Endothelial cell (in vitro differentiated cells): ENCODE results near the gene CLUH. TPM values are rescaled to one million over a fixed set of nuclear protein-coding genes. Genes with fewer than 3 reads are reported as not detected.

Source experiments
- DNase-seq: peaks from one replicate; pipeline ENCODE4 v3.0.0; 2021; ENCODE audit warnings: low spot score
- H3K27ac Mint-ChIP-seq: one replicate; pipeline ENCODE4 v1.8.0; 2021; ENCODE audit warnings: mixed read lengths, inconsistent platforms; ENCODE audit not compliant: unreplicated experiment
- H3K27me3 Mint-ChIP-seq: one replicate; pipeline ENCODE4 v1.8.0; 2021; ENCODE audit warnings: mild to moderate bottlenecking, moderate library complexity, mixed read lengths, inconsistent platforms; ENCODE audit not compliant: unreplicated experiment
- H3K36me3 Mint-ChIP-seq: one replicate; pipeline ENCODE4 v1.8.0; 2021; ENCODE audit warnings: mild to moderate bottlenecking, low read depth, mixed read lengths, inconsistent platforms; ENCODE audit not compliant: unreplicated experiment
- H3K4me1 Mint-ChIP-seq: one replicate; pipeline ENCODE4 v1.8.0; 2021; ENCODE audit warnings: mild to moderate bottlenecking, mixed read lengths, inconsistent platforms; ENCODE audit not compliant: unreplicated experiment
- H3K4me3 Mint-ChIP-seq: one replicate; pipeline ENCODE4 v1.8.0; 2021; ENCODE audit warnings: mild to moderate bottlenecking, mixed read lengths, inconsistent platforms; ENCODE audit not compliant: unreplicated experiment
- H3K9me3 Mint-ChIP-seq: one replicate; pipeline ENCODE4 v1.8.0; 2021; ENCODE audit warnings: mixed read lengths, inconsistent platforms; ENCODE audit not compliant: unreplicated experiment
- long read RNA-seq: library from polyadenylated mRNA; unstranded; transcript quantifications from one replicate; pipeline ENCODE4 v2.0.0, GENCODE V29; 2020; ENCODE audit not compliant: unreplicated experiment
- total RNA-seq: library from RNA; stranded (reverse); fragmentation: NEBNext Ultra II Directional; extraction: Animal tissue kit (Norgen Biotek cat#: 25700); gene quantifications from one replicate; pipeline ENCODE4 v1.2.1, GENCODE V29; 2021; ENCODE audit not compliant: unreplicated experiment
- TF ChIP-seq, protein P1 (sequence below): fragments of 200-600 bp; sonication (generic); IDR thresholded peaks from one replicate; pipeline ENCODE4 v1.5.0; 2021; ENCODE audit warnings: antibody characterized with exemption; ENCODE audit not compliant: unreplicated experiment

The CLUH gene, protein sequence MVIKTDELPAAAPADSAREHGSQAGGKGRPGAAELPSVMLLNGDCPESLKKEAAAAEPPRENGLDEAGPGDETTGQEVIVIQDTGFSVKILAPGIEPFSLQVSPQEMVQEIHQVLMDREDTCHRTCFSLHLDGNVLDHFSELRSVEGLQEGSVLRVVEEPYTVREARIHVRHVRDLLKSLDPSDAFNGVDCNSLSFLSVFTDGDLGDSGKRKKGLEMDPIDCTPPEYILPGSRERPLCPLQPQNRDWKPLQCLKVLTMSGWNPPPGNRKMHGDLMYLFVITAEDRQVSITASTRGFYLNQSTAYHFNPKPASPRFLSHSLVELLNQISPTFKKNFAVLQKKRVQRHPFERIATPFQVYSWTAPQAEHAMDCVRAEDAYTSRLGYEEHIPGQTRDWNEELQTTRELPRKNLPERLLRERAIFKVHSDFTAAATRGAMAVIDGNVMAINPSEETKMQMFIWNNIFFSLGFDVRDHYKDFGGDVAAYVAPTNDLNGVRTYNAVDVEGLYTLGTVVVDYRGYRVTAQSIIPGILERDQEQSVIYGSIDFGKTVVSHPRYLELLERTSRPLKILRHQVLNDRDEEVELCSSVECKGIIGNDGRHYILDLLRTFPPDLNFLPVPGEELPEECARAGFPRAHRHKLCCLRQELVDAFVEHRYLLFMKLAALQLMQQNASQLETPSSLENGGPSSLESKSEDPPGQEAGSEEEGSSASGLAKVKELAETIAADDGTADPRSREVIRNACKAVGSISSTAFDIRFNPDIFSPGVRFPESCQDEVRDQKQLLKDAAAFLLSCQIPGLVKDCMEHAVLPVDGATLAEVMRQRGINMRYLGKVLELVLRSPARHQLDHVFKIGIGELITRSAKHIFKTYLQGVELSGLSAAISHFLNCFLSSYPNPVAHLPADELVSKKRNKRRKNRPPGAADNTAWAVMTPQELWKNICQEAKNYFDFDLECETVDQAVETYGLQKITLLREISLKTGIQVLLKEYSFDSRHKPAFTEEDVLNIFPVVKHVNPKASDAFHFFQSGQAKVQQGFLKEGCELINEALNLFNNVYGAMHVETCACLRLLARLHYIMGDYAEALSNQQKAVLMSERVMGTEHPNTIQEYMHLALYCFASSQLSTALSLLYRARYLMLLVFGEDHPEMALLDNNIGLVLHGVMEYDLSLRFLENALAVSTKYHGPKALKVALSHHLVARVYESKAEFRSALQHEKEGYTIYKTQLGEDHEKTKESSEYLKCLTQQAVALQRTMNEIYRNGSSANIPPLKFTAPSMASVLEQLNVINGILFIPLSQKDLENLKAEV (N-terminal part only)
- total RNA-seq = 45.9 TPM
- long read RNA-seq, partial matches to known transcripts = 2 of 4 reads
- long read RNA-seq, other reads (novel, unspliced or antisense) = 2 of 4 reads

DNA sequence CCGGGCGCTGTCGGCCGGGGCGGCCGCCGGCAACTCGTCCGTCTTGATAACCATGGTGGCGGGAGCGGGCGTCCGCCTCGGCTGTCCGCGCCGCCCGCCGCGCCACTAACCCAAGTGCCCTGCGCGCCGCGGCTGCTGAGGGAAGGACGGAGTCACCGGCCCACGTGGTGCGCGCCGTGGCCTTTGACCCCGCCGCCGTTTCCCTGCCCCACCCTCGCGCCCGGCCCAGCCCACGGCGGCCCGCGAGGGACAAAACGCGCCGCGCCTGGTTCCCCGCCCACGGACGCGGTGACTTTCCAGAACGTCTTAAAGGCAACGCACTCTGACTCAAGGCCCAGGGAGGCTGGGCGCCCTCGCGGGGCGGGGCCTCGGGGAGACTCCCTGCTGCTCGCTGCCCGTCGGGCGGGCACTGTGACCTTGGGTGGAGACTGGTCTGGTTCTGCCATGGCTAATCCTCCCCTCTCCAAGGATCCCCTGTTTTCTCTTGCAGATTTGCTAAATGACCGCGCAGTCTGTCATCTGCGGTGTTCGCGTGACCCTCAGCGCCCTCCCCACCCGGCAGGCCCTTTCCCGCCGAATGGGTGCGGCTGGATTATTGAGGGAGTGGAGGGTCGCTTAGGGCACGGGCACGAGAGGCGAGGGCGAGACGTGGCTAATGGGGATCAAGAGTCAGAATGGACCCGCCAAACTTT is at the start of gene CLUH:
Gene CLUH, minus strand, starts transcription at position 157 of the 692 bp plus-strand sequence. Its CDS starts 103 bp downstream, at position 54.
- H3K36me3 Mint-ChIP-seq = no peaks in the 10 kb centered on the region
- peak; percentile 92 for DNase-seq
- peak within 1 kb of the TSS; percentile 91 for H3K4me3 Mint-ChIP-seq
- TF ChIP-seq, protein P1, sequence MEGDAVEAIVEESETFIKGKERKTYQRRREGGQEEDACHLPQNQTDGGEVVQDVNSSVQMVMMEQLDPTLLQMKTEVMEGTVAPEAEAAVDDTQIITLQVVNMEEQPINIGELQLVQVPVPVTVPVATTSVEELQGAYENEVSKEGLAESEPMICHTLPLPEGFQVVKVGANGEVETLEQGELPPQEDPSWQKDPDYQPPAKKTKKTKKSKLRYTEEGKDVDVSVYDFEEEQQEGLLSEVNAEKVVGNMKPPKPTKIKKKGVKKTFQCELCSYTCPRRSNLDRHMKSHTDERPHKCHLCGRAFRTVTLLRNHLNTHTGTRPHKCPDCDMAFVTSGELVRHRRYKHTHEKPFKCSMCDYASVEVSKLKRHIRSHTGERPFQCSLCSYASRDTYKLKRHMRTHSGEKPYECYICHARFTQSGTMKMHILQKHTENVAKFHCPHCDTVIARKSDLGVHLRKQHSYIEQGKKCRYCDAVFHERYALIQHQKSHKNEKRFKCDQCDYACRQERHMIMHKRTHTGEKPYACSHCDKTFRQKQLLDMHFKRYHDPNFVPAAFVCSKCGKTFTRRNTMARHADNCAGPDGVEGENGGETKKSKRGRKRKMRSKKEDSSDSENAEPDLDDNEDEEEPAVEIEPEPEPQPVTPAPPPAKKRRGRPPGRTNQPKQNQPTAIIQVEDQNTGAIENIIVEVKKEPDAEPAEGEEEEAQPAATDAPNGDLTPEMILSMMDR = no peak
- peaks cover 19% of the 10 kb centered on the region for H3K4me1 Mint-ChIP-seq
- no peaks in the 10 kb centered on the region for H3K9me3 Mint-ChIP-seq
- H3K27ac Mint-ChIP-seq = peak within 1 kb of the TSS; percentile 30
- peaks cover 12% of the 10 kb centered on the region for H3K27me3 Mint-ChIP-seq

DNA sequence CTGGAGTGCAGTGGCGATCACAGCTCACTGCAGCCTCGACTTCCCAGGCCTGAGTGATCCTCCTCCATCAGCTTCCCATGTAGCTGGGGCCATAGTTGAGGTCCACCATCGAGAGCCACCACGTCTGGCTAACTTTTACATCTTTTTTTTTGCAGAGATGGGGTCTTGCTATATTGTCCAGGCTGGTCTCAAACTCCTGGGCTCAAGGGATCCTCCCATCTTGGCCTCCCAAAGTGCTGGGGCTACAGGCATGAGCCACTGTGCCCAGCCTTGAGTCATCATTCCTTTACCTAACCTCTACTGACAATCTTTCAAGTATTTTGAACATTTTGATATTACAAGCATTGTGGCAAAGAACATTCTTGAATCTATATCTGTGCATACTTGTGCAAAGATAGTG is 47.3 kb upstream of the CLUH start:
- H3K36me3 Mint-ChIP-seq = no peaks in the 10 kb centered on the region
- H3K9me3 Mint-ChIP-seq = no peaks in the 10 kb centered on the region
- no peak overlapping the region for H3K27ac Mint-ChIP-seq
- peaks cover 3% of the 10 kb centered on the region for H3K4me1 Mint-ChIP-seq
- no peak overlapping the region for H3K4me3 Mint-ChIP-seq
- no peaks in the 10 kb centered on the region for H3K27me3 Mint-ChIP-seq
- no peak for DNase-seq
- TF ChIP-seq, protein P1 = no peak

DNA sequence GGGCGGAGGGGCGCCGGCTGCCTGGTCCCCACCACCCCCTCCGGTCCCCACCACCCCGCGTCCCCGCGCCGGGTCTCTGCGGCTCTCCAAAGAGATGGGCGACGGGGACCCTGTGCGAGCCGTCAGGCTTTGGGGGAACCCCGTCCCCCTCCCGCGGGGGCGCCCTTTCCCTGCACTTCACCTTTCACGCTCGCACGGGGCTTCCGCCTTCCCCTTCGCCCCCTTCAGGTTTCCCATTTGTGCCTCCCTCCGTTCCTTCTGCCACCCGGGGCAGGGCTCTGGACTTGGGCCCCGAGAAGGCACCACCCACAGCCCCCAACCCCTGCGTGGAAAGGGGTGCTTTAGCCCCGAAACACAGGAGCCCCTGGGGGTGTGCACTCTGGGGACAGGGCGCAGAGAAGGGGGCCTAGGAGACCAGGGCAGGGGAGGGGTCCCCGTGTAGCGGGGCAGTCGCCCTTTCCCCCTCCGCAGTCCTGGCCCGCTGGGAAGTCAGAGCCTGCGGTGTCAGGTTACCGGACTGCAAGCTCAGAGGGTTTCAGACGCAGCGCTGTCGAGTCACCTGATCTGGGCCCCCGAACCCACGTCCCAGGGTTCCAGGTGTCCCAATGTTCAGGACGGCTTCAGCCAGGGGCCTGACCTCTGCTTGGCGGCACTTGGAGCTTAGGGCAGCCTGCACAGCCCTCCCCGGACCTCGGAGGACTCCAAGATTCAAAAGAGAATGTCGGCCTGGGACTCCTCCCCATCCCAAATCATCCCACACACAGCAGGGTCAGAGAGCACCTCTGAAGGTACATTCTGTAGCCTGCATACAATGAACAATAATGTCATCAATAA is 44.5 kb upstream of the CLUH start:
- H3K9me3 Mint-ChIP-seq = no peaks in the 10 kb centered on the region
- peaks cover 11% of the 10 kb centered on the region for H3K4me1 Mint-ChIP-seq
- peak overlapping the region; percentile 33 for H3K4me3 Mint-ChIP-seq
- H3K36me3 Mint-ChIP-seq = no peaks in the 10 kb centered on the region
- DNase-seq = peak; percentile 41
- TF ChIP-seq, protein P1 = no peak
- H3K27me3 Mint-ChIP-seq = no peaks in the 10 kb centered on the region
- no peak overlapping the region for H3K27ac Mint-ChIP-seq

DNA sequence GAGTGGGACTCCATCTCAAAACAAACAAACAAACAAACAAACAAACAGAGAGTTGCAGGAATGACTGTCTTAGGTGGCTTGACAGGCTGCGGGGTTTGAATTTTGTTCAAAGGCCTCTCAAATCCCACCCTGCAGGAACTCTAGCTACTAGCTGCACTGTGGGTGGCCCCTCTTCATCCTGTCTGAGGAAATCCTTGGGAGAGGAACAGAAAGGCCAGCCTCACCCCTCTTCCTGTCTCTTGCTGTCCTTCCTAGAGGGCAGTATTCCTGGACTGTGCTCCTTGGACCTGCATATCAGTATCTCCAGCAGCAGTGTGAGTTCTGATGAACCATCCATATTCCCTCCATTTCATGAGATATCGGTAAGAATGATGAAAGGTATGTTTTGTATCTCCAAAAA is 39.9 kb upstream of the CLUH start:
- DNase-seq = peak; percentile 13
- peaks cover 3% of the 10 kb centered on the region for H3K27me3 Mint-ChIP-seq
- no peak overlapping the region for H3K27ac Mint-ChIP-seq
- no peak overlapping the region for H3K4me3 Mint-ChIP-seq
- H3K4me1 Mint-ChIP-seq = peaks cover 15% of the 10 kb centered on the region
- no peaks in the 10 kb centered on the region for H3K9me3 Mint-ChIP-seq
- TF ChIP-seq, protein P1 = no peak
- H3K36me3 Mint-ChIP-seq = no peaks in the 10 kb centered on the region
